HG02798 (cell line): ENCODE data around the gene SLC34A1.
"Not testable (repeated sequence)": the region's sequence is repeated elsewhere in the genome, so short reads cannot be mapped to it uniquely, and the experiment has no call there.

Source experiments
- ATAC-seq: cut with Tn5 transposase; IDR thresholded peaks from one replicate; pipeline ENCODE4 v1.9.1; 2021; ENCODE audit warnings: mild to moderate bottlenecking; ENCODE audit not compliant: unreplicated experiment, poor library complexity

The SLC34A1 gene

GRCh38 chr5:177404641-177405179, 20.5 kb downstream of the SLC34A1 start:
- ATAC-seq, result no peak

- no peak for ATAC-seq
Observed at GRCh38 chr5:177405312-177405711, 21.1 kb downstream of the SLC34A1 start.

GRCh38 chr5:177405805-177406204, 21.6 kb downstream of the SLC34A1 start:
- no peak for ATAC-seq

- no peak for ATAC-seq
Observed at GRCh38 chr5:177409043-177409801, 25.0 kb downstream of the SLC34A1 start, which contains the start of gene F12. TSS of gene F12 (minus strand) at chr5:177409564. CDS start at chr5:177409527, 37 bp downstream.

GRCh38 chr5:177410575-177410974, 26.3 kb downstream of the SLC34A1 start:
- no peak for ATAC-seq

GRCh38 chr5:177412603-177413233, 28.5 kb downstream of the SLC34A1 start:
- ATAC-seq, result peak; percentile 77

GRCh38 chr5:177414481-177414880, 30.2 kb downstream of the SLC34A1 start:
- ATAC-seq, result no peak

- ATAC-seq, result not testable (repeated sequence)
Observed at GRCh38 chr5:177417081-177417480, 32.8 kb downstream of the SLC34A1 start.

- no peak for ATAC-seq
Observed at GRCh38 chr5:177419046-177419445, 34.8 kb downstream of the SLC34A1 start.

- ATAC-seq, result not testable (repeated sequence)
Observed at GRCh38 chr5:177420472-177420871, 36.2 kb downstream of the SLC34A1 start.

GRCh38 chr5:177421062-177421798, 37.0 kb downstream of the SLC34A1 start:
- no peak for ATAC-seq

- no peak for ATAC-seq
Observed at GRCh38 chr5:177423671-177424070, 39.4 kb downstream of the SLC34A1 start.

- no peak for ATAC-seq
Observed at GRCh38 chr5:177425196-177425800, 41.1 kb downstream of the SLC34A1 start.

- peak; percentile 84 for ATAC-seq
Observed at GRCh38 chr5:177425801-177426565, 41.7 kb downstream of the SLC34A1 start.

GRCh38 chr5:177426566-177427210, 42.5 kb downstream of the SLC34A1 start, which contains the start of gene GRK6:
TSS of gene GRK6 (plus strand) at chr5:177426676. CDS start at chr5:177426846, 170 bp downstream.
- ATAC-seq, result peak; percentile 11

- no peak for ATAC-seq
Observed at GRCh38 chr5:177427211-177427822, 43.1 kb downstream of the SLC34A1 start.

- no peak for ATAC-seq
Observed at GRCh38 chr5:177427919-177428573, 43.8 kb downstream of the SLC34A1 start.

GRCh38 chr5:177428574-177429217, 44.5 kb downstream of the SLC34A1 start:
- ATAC-seq, result no peak
